NOMO-1 treated with DMSO at 0.1 percent for 48 hours (cell line): ENCODE results near the gene SKOR1.

Experiments
- DNase-seq: peaks from one replicate; lab custom pipeline; 2025; ENCODE audit not compliant: unreplicated experiment; lab: John Stamatoyannopoulos, UW

The SKOR1 gene

DNA sequence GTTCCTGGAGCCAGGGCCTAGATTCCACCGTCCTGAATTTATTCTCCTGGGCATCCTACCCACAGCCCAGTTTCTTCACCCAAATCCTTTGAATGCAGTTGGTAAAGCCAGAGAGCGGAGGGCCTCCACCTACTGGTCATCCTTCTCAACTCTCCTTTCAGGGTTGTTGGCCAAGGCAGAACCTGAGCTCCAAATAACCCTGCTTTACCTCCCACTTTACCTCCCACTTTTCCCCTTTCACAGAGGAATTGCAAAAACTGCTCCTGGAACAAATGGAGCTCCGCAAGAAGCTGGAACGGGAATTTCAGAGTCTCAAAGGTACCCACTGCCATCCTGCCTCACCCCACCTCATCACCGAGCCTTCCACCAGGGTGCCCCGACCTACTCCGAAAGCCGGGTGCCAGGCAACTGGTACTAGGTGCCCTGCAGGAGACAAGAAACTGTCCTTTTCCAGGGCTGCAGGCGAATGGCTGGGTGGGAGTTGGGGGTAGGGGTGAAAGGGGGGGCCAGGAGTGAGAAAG, 6.8 kb downstream of the SKOR1 start:
- no peak for DNase-seq

DNA sequence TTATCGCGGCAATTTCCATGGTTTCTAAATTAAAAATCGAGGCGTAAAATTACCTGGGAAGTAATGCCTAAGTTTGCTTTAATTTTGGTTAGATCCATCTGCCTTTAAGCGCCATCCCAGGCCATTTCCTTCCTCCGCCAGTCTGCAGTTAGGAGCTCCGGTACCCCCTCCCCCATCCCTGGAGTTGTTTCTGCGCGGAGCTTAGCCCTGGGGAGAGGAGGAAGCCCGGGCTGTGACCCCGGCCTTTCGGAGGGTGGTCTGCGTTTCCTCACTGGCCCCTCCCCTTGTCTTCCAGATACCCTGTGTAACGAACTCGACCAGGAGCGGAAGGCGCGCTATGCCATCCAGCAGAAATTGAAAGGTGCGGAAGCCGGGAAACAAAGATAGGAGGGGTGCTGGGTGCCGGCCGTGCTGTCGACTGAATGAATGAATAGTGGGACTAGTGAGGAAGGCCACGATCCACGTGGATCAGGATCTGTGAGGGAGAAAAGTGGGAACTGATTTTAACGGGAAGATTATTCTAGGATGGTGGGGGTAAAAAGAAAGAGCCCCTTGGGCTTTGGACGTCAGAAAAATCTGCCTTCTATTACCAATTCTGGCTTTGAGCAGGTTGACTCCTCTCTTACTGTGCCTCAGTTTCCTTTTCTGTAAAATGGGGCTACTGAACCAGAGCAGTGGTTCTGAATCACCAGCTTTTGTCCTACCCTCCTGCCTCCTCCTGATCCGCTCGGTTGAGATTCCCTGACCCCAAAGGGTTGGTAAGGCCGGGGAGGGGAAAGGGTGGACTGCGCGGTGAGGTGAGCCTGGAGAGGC, 7.8 kb downstream of the SKOR1 start:
- DNase-seq = no peak

DNA sequence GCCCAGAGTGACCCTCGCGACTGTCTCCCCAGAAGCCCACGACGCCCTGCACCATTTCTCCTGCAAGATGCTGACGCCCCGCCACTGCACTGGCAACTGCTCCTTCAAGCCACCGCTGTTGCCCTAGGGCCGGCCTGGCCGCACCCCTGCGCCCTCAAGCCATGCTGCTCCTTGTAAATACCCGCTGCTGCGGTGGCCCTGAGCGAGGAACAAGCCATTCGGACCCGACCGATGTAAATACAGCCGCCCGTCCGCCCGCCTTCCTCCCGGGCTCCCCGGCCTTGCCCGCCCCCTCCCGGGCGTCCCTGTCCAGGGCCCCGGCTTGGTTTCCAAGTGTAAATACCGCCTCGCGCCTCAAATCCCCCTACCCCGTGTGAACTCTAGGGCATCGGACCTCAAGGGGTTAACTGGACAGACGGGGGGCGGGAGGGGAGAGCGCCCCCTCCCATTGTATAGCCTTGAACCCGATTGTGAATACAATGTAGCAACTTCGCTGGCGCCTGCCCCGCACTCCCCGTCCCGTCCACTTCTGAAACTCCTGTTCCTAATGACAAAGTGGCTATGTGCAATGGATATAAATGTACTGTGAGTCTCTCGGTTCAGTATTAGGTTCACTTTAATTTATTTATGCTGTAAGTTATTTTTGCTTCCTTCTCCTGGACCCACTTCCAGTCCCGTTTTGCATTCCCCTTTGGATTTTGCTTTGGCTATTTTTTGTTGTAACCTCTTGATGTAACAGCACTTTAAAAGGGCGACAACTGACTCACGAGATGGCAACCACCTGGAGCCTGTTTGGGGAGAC, 8.6 kb downstream of the SKOR1 start:
- peak; percentile 60 for DNase-seq

DNA sequence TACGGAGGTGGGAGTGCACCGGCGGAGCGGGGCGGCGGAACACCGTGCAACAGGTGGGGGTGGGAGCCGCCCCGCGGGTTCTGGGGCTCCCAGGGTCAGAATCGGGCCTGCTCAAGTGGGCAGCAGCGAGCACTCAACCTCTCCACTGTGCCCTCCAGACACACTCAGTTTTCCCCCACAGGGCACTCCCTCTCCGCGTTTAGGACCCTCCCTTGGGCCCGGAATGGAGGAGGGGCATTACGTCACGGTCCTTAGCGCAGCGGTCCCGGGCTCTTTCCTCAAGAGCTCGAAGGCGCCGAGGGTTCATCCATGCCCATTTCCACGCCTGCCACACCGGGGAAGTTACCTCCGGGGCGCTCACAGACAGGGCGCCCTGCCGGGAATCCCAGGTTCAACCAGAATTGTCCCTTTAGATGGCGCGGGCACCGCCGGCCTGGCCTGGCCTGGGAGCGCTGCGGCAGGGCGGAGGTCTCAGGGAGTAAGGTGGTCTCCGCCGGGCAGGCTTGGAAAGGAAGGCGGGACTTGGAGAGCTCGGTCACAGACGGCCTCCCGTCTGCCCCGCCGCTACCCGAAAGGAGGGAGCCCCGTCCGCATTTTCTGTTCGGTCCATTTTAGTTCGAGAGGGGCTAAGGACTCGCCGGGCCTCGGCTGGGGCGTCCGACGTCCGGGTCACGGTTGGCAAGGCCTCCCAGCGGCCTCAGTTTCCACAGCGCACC, 9.4 kb downstream of the SKOR1 start:
- DNase-seq = no peak

DNA sequence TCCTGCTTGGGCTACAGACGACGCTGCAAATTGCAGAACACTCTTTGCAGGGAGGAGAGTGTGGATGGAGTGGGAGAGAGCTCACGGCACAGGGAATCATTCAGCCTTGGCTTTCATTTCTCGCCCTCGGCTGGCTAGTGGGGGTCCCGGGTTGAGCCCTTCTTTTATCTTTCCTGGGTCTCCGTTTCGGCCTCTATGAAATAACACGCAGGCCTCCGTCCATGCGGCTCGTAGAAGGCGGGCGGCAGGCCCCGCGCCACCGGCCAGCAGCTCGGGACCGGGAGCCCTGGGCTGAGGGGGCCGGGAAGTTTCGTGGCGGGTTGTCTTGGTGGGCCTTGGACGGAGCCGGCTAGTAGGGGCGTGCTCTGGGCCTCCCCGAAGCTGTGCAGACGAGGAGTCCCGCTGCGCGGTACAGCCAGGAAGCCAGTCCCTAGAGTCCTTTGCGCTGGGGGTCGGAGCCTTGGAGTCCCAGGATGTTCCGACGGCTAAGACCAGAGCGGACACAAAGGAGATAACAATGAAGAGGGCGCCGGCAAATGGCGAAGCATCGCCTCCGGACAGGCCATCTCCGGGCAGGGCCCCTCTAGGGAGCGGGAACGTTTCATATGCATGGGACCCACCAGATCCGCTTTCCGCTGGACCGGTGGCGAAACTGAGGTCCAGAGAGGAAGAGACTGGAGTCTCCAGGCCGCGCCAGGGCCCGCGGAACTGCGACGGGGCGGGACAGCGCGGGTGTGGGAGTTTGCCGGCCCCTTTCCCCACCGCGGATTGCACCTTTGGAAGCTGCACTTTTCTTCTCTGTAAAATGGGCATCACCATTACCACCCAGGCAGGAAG, 10.2 kb downstream of the SKOR1 start:
- no peak for DNase-seq

DNA sequence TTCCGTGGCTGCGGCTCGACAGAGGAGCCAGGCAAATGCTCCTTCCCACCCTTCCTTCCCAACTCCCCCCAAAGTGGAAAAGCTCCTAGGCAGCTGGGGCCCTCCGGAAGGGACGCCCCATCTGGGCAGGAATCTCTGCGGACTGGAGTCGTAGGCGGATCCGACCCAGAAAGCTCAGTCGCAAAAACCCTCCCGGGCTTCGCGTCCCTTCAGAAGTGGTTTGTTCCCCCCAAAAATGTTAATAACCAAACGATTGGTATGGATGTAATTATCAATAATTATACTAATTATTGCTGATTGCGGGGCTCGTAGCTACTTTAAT, 10.8 kb downstream of the SKOR1 start:
- no peak for DNase-seq

DNA sequence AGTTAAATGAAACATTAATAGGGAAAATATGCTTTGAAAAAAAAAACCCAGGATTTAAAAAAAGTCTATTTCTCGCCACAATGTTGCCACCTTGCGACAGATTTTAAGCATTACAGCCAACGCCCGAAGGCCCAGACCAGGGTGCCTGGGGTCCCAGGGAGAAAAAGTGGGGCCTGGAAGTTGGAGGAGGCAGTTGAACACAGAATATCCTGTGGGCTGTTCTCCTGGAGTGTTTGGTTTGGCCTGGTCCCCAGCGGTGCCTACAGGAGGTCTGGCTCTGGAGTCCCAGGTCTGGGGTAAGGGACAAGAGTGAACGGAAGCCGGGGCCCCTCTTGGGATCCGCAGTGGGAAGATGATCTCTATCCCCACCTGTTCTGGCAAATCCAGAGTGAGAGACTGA, 11.2 kb downstream of the SKOR1 start:
- peak; percentile 18 for DNase-seq

DNA sequence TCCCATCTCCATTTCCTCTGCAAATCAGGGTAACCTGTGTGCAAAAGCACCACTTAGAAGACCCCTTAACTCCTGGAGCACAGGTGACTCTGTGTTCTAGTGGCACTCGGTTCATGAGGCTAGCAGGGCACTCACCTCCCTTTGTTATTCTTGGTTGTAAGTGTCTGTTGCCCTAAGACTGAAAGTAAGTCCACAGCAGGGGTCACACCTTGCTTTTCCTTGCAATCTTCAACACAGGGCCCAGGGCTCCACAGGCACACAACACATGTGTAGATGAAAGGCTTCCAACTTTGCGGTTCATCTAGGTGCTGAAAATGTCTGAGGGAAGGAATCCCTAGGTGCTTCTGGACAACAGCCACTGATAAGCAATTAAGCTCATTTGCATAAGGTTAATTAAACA, 11.6 kb downstream of the SKOR1 start:
- no peak for DNase-seq

DNA sequence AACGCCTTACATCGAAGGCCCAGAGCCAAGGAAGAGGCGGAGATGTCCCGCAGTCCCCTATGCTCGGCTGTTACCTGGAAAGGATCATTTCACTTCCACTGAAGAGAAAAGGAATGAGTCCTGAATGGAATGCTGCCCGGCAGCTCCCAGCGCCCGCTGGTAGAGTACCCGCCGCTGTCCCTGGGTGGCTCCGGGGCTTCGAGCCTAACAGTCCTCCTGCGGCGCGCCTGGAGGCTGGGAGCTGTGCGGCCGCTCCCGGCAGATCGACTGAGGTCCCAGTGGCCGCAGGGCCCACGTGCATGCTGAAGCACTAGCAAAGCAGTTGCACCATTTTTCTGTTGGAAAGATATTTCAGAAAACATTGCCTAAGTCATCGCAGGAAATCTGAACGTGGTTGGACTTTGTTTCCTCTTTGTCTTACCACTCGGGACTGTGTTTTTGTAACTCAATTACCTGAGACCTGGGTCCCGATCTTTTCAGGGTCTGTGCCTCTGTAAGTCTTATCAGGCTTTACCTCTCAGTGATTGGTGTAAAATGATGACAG, 13.6 kb downstream of the SKOR1 start:
- peak; percentile 57 for DNase-seq

DNA sequence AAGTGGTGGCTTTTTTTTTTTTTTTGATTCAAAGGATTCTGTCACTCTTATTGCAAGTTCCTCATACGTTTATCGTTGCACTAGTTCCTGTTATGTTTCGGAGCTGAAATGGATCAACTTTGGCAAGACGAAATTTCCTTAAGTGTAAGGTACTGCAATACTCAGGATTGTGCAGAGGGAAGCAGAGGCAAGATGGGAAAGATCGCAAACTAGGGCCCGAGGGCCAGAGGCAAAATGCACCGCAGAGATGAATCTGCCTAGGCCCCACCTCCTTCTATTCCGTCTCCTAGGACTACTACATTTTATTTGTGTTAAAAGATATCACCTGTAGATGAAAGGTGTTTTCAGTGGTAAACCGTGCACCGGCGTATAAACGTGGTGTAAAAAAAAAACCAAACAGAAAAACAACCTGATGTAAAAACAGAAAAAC, 14.2 kb downstream of the SKOR1 start:
- peak; percentile 57 for DNase-seq

DNA sequence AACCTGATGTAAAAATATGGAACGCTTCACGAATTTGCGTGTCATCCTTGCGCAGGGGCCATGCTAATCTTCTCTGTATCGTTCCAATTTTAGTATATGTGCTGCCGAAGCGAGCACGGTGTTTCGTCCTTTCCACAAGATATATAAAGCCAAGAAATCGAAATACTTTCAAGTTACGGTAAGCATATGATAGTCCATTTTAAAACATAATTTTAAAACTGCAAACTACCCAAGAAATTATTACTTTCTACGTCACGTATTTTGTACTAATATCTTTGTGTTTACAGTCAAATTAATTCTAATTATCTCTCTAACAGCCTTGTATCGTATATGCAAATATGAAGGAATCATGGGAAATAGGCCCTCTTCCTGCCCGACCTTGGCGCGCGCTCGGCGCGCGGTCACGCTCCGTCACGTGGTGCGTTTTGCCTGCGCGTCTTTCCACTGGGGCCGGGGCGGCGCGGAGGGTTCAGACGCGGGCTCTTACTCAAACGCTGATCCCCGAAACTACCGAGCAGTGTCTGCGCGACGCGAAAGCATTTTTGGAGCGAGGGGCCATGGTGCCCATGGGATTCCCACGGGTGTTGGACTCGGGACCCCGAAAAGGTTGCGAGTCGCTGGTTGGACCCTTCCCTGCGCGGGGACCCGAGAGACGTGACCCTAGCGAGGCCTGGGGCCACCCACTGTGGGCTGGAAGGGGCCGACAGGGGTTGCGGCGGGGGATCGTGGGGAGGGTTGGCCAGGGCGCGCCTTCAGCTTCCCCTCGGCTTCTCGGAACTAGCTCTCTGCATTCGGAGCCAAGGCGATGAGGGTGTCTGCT, 14.8 kb downstream of the SKOR1 start, which contains the start of gene RNU6-1:
Gene RNU6-1 (minus strand): TSS at position 117 of the 820 bp plus-strand sequence.
- peak; percentile 93 for DNase-seq

DNA sequence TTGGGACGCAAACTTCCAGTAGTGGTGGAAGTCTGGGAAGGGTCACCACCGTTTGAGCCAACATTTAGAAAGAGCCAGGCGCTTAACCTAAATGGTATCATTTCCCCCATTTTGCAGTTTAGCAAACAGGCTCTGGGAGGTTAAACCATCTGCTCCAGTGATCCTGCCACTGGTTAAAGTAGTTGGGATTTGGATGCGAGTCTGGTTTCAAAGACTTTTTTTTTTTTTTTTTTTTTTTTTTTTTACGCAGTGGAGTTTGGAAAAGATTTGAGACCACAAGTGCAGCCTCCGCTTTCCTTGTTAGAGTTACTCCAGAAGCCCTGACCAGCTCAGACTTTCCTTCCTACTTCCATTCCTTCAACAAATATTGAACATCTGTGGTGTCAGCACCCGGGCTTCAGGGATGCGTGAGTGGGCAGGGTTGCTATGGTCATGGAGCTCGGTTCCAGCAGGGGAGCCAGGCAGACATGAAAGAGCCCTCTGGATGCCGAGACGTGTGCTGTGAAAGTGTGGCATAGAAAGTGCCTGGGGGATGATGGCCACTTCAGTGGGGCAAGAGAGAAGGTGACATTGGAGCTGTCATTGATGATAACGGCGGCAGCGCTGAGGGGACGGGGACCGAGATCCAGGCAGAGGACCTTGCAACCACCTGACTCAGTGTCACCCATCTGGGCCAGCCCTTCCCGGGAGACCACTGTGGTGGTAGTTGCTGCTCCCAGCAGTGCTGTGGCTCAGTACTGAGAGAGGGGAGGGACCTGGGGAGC, 15.6 kb downstream of the SKOR1 start:
- DNase-seq = peak; percentile 24

DNA sequence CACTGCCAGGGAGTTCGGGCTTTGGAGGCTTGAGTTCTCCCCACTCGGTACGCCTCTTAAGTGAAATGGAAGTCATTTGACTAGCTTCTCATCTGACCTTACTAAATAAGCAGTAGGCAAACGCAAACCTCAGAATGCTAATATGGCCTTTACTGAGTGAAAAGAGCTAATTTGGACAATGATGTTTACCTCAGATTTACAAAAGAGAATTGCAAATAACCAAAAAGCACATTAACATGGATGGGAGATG, 16.1 kb downstream of the SKOR1 start:
- no peak for DNase-seq

DNA sequence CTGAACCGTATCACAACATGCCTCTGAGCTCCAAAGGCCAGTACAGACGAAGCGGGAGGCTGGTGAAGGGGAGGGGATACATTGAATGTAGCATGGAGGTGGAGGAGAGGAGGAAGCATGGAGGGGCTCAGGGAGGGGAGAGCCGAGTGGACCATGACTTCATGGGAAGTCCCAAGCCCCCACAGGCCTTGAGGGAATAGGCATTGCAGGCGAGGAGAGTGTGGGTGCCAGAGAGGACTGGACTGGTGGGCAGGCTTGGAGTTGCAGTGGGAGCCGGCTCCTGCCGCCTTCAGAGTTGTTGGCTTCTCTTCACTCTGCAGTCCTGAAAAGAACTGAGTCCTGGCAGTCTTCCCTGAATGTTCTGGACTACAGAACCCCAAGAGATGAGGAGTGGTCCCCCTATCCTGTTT, 17.8 kb downstream of the SKOR1 start:
- no peak for DNase-seq

DNA sequence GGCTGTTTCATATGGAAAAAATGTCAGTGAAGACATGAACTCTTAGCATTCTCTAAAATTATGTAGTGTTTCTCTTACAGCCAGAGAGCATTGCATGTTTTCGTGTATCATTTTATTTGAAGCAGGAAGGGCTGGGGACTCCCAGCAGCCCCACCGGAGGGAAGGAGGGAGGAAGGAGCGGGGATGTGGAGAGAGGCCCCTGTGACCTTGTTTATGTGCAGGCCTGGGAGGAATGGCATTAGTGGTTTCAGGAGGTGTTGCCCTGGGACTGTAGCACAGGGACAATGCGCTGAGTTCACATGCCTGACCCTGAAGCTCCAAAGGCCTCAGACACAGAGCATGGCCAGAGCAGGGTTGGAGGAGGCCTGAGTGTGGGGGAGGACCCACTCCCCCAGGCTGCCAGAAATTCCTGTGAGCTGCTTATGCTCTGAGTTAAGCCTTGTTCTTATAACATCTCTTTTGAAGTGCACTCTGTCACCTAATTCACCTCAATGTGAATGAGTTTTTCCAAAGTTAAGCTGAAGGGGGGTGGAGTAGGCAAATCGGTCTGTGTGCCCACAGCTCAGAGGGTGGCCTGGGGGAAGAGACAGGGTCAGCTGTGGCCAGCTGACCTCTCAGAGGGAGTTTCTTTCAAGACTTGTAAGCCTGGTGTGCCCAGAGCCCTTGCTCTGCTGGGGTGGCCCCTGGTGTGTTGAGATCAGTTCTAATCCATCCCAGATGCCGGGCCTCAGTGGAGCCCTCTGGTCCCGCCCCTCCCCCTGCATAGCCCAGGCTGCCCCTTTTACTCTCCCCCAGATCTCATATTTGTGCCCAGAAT, 18.5 kb downstream of the SKOR1 start:
- DNase-seq = no peak

DNA sequence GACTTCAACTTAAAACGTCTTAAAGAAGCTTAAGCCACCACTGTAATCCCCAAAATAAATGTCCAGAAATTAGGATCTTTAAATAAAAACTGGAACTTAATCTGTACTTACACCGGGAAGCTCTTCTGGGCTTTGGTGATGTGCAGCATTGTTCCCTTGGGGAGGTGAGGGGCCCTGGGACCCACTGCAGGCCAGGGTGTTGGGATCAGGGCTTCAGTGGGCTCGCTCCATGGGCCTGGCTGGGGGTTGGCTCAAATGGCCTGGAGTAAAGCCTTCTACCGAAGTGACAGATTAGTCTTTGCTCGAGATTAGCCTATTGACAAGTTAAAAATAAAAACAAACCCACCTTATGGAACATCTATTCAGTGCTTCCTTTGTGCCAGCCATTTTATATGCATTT, 20.7 kb downstream of the SKOR1 start:
- no peak for DNase-seq

DNA sequence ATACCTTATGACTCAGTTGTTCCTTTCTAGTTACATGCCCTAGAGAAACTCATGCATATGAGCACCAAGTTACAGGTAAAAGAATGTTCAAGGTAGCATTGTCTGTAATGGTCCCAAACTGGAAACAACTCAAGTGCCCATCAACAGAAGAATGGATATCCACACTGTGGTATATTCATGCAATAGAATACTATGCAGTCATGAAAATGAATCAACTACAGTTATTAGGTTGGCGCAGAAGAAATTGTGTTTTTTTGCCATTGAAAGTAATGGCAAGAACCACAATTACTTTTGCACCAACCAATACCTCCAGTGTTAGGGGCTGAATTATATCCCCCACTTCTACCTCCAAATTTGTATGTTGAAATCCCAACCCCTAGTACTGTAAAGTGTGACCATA, 24.2 kb downstream of the SKOR1 start:
- no peak for DNase-seq

DNA sequence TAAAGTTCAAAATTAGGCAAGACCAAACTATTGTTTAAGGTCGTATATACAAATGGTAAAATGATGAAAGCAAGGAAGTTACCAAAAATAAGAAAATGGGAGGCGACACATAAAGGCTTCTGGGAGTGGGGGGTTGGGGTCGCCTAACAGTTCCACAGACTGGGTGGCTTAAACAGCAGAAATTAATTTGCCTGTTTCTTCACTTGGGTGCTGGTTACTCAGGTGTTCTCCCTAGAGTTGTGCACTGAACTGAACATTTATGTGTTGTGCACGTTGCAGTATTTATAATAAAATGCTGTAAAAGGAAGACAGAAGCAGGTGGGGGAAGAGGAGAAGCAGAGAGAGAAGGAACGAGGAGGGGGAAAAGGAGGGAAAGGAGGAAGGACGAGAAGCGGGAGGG, 25.0 kb downstream of the SKOR1 start:
- DNase-seq = no peak
